ENCODE measurements around the gene NFASC.

Gene NFASC

GRCh38 chr1:205009670-205010069 is 139.0 kb downstream of the NFASC start:
- no peak for DNase-seq (ENCODE audit: low read depth)

- DNase-seq (ENCODE audit: low read depth), result no peak
These were observed 141.9 kb downstream of the NFASC start for GRCh38 chr1:205012391-205013140.

GRCh38 chr1:205013683-205014367 is 143.2 kb downstream of the NFASC start:
- no peak for DNase-seq (ENCODE audit: low read depth)

- no peak for DNase-seq (ENCODE audit: low read depth)
These were observed 144.1 kb downstream of the NFASC start for GRCh38 chr1:205014783-205015182.

GRCh38 chr1:205015241-205015640 is 144.6 kb downstream of the NFASC start:
- no peak for DNase-seq (ENCODE audit: low read depth)

GRCh38 chr1:205016075-205016474 is 145.4 kb downstream of the NFASC start:
- no peak for DNase-seq (ENCODE audit: low read depth)

GRCh38 chr1:205016584-205016983 is 145.9 kb downstream of the NFASC start:
- no peak for DNase-seq (ENCODE audit: low read depth)

- DNase-seq (ENCODE audit: low read depth), result no peak
These were observed 146.3 kb downstream of the NFASC start for GRCh38 chr1:205017001-205017400.

- no peak for DNase-seq (ENCODE audit: low read depth)
These were observed 147.1 kb downstream of the NFASC start for GRCh38 chr1:205017766-205018165.

- DNase-seq (ENCODE audit: low read depth), result no peak
These were observed 147.7 kb downstream of the NFASC start for GRCh38 chr1:205018381-205018780.

GRCh38 chr1:205020466-205020865 is 149.8 kb downstream of the NFASC start:
- no peak for DNase-seq (ENCODE audit: low read depth)

GRCh38 chr1:205024679-205025078 is 154.0 kb downstream of the NFASC start:
- no peak for DNase-seq (ENCODE audit: low read depth)

- no peak for DNase-seq (ENCODE audit: low read depth)
These were observed 154.6 kb downstream of the NFASC start for GRCh38 chr1:205025239-205025638.

- no peak for DNase-seq (ENCODE audit: low read depth)
These were observed 155.5 kb downstream of the NFASC start for GRCh38 chr1:205026181-205026580.

GRCh38 chr1:205028390-205028789 is 157.7 kb downstream of the NFASC start:
- DNase-seq (ENCODE audit: low read depth), result no peak

GRCh38 chr1:205028924-205029323 is 158.3 kb downstream of the NFASC start:
- DNase-seq (ENCODE audit: low read depth), result no peak

GRCh38 chr1:205030241-205030640 is 159.6 kb downstream of the NFASC start:
- no peak for DNase-seq (ENCODE audit: low read depth)

- no peak for DNase-seq (ENCODE audit: low read depth)
These were observed 160.2 kb downstream of the NFASC start for GRCh38 chr1:205030896-205031295.

- DNase-seq (ENCODE audit: low read depth), result no peak
These were observed 161.8 kb downstream of the NFASC start for GRCh38 chr1:205032508-205032907.

- DNase-seq (ENCODE audit: low read depth), result no peak
These were observed 166.9 kb downstream of the NFASC start for GRCh38 chr1:205037539-205037938.

- no peak for DNase-seq (ENCODE audit: low read depth)
These were observed 167.6 kb downstream of the NFASC start for GRCh38 chr1:205038132-205038786.

- no peak for DNase-seq (ENCODE audit: low read depth)
These were observed 170.5 kb downstream of the NFASC start for GRCh38 chr1:205041001-205041715.

All from T follicular helper cell (primary cell).